Measurements from ENCODE around the gene FRAT2. TPM values are rescaled to one million over a fixed set of nuclear protein-coding genes. Genes with fewer than 3 reads are reported as not detected.

FRAT2 gene
- total RNA-seq, 1 donor from 2014 or later = 14.9 TPM

DNA sequence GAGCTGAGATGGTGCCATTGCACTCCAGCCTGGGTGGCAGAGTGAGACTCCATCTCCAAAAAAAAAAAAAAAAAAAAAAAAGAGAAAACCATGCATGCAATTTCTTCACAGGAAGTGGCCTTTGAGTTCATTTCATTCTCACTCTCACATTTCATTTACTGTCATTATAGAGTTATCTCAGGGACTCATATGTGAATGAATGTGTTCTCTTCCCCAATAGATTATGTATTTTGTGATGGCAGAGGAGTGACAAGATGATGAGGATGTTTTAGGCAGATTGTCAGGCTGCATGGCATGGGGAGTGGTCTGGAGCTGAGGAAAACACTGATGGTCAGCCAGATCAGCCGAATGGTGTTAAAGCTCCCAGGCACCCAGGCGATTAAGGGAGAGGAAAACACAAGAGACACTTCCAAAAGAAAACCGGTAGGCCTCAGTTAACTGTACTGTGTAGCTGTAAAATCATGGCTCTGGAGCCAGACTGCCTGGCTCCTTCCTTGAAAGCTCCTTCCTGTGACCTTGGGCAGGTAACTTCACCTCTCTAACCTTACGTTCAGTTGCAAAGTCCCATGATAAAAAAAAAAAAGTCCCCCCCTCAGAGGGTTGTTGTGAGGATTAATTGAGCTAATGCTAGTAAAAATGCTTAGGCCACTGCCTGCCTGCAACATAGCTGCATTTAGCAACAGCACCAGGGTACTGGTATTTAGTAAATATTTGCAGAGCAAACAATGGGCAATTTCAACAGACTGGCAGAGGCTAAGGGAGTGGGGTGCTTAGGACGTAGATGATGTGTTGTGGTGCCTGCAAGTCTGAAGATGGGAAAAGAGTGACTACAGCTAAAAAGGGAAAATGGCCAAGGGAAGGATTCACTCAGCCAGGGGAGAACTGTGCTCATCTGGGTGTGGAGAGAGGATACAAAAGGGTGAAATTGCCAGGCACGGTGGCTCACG, 6.9 kb downstream of the FRAT2 start:
- H3K27me3 ChIP-seq = peaks cover 1% of the 10 kb centered on the region
- H3K9me3 Mint-ChIP-seq = no peaks in the 10 kb centered on the region
- H4K20me1 ChIP-seq (ENCODE audit: low read depth) = peaks cover 39% of the 10 kb centered on the region
- no peak for TF ChIP-seq EZH2phosphoT487 (IDR thresholded peaks at IDR 0.05)
- TF ChIP-seq, protein P1, sequence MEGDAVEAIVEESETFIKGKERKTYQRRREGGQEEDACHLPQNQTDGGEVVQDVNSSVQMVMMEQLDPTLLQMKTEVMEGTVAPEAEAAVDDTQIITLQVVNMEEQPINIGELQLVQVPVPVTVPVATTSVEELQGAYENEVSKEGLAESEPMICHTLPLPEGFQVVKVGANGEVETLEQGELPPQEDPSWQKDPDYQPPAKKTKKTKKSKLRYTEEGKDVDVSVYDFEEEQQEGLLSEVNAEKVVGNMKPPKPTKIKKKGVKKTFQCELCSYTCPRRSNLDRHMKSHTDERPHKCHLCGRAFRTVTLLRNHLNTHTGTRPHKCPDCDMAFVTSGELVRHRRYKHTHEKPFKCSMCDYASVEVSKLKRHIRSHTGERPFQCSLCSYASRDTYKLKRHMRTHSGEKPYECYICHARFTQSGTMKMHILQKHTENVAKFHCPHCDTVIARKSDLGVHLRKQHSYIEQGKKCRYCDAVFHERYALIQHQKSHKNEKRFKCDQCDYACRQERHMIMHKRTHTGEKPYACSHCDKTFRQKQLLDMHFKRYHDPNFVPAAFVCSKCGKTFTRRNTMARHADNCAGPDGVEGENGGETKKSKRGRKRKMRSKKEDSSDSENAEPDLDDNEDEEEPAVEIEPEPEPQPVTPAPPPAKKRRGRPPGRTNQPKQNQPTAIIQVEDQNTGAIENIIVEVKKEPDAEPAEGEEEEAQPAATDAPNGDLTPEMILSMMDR (IDR thresholded peaks at IDR 0.05) = no peak
- no peak for TF ChIP-seq EZH2 (IDR thresholded peaks at IDR 0.05)
- peaks cover 11% of the 10 kb centered on the region for H3K4me1 Mint-ChIP-seq
- peaks cover 7% of the 10 kb centered on the region for H3K4me1 ChIP-seq
- peaks cover 21% of the 10 kb centered on the region for H3F3A ChIP-seq (ENCODE audit: low read depth)
- H3K4me3 Mint-ChIP-seq = no peak overlapping the region
- no peak overlapping the region for H3K4me3 ChIP-seq
- H2AFZ ChIP-seq (replicated peaks) = no peak overlapping the region
- H3K36me3 ChIP-seq = no peaks in the 10 kb centered on the region
- peaks cover 4% of the 10 kb centered on the region for H3K36me3 Mint-ChIP-seq
- H3K27ac ChIP-seq = no peak overlapping the region
- H3K4me2 ChIP-seq = no peak overlapping the region
- no peak overlapping the region for H3K9ac ChIP-seq
- H3K27ac Mint-ChIP-seq = no peak overlapping the region
- DNase-seq (ENCODE audit: low spot score) = no peak
- peaks cover 13% of the 10 kb centered on the region for H3K27me3 Mint-ChIP-seq (ENCODE audit: insufficient read depth, low read depth)
- peaks cover 40% of the 10 kb centered on the region for H3K79me2 ChIP-seq (ENCODE audit: low read depth)
- H3K9me3 ChIP-seq (ENCODE audit: low read depth) = no peaks in the 10 kb centered on the region

DNA sequence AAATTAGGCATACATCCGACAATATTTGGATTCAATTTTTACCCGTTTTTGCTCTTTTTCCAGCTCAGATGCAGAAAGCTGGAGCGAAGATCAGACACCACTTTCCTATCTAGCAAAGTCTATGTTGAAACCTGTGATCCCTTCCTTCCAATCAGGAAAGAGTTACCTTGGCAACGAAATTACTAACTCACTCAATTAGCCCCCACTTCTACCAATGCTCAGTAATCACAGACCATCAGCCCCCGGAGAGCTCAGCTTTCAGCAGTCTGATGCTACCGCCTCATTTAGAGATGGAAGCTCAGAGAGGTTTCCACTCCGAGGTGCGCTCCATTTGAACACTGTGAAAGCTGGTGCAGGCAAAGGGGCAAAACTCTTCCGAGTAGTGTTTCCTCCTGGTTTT, 8.8 kb downstream of the FRAT2 start:
- H3K79me2 ChIP-seq (ENCODE audit: low read depth) = peaks cover 29% of the 10 kb centered on the region

DNA sequence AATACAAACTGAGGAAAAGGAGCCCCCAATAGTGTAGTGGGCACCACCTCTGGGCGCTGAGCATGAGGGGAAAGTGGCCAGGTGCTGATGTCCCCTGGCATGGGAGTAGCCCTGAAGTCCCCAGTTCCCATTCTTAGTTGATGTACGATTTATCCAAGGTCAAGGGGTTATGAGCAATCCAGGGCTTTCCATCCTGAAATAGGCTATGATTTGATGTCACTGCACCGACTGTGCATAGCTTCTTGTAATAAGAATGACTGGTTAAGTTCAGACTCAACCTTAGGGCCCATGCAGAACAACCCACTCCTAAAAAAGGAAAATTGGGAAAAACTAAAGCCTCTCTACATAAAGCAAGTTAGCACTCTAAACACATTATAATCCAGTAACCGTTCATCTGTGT, 11.0 kb downstream of the FRAT2 start:
- Histone ChIP-seq H3K36me3 (no peaks in the 10 kb centered on the region), H3K9me3 (ENCODE audit: low read depth) (no peaks in the 10 kb centered on the region), H3F3A (ENCODE audit: low read depth) (peaks cover 32% of the 10 kb centered on the region), H3K27me3 (peaks cover 32% of the 10 kb centered on the region), H3K27ac (no peak overlapping the region), H4K20me1 (ENCODE audit: low read depth) (peaks cover 33% of the 10 kb centered on the region), H3K9ac (no peak overlapping the region), H2AFZ (replicated peaks) (no peak overlapping the region), H3K4me1 (peaks cover 19% of the 10 kb centered on the region), H3K4me2 (no peak overlapping the region), H3K4me3 (no peak overlapping the region), H3K79me2 (ENCODE audit: low read depth) (peaks cover 15% of the 10 kb centered on the region)
- TF ChIP-seq EZH2phosphoT487 (IDR thresholded peaks at IDR 0.05) (no peak), EZH2 (IDR thresholded peaks at IDR 0.05) (no peak)
- TF ChIP-seq, protein P1 (IDR thresholded peaks at IDR 0.05) = no peak
- Mint-ChIP-seq H3K4me1 (peaks cover 18% of the 10 kb centered on the region), H3K4me3 (no peak overlapping the region), H3K27me3 (ENCODE audit: insufficient read depth, low read depth) (peaks cover 34% of the 10 kb centered on the region), H3K36me3 (peaks cover 2% of the 10 kb centered on the region), H3K9me3 (no peaks in the 10 kb centered on the region), H3K27ac (no peak overlapping the region)
- DNase-seq (ENCODE audit: low spot score) = no peak

More for the DNA sequence above, 8.8 kb downstream of the FRAT2 start:
- TF ChIP-seq EZH2phosphoT487 (IDR thresholded peaks at IDR 0.05) (no peak), EZH2 (IDR thresholded peaks at IDR 0.05) (no peak)
- TF ChIP-seq, protein P1 (IDR thresholded peaks at IDR 0.05) = no peak
- Histone ChIP-seq H3K4me3 (no peak overlapping the region), H3K9me3 (ENCODE audit: low read depth) (no peaks in the 10 kb centered on the region), H3K27ac (no peak overlapping the region), H3K27me3 (peaks cover 20% of the 10 kb centered on the region), H3K36me3 (no peaks in the 10 kb centered on the region), H3F3A (ENCODE audit: low read depth) (peaks cover 29% of the 10 kb centered on the region), H4K20me1 (ENCODE audit: low read depth) (peaks cover 39% of the 10 kb centered on the region), H3K9ac (no peak overlapping the region), H2AFZ (replicated peaks) (no peak overlapping the region), H3K4me1 (peaks cover 15% of the 10 kb centered on the region), H3K4me2 (no peak overlapping the region)
- no peaks in the 10 kb centered on the region for H3K9me3 Mint-ChIP-seq
- peaks cover 21% of the 10 kb centered on the region for H3K27me3 Mint-ChIP-seq (ENCODE audit: insufficient read depth, low read depth)
- peaks cover 8% of the 10 kb centered on the region for H3K4me1 Mint-ChIP-seq
- no peak overlapping the region for H3K27ac Mint-ChIP-seq
- H3K36me3 Mint-ChIP-seq = peaks cover 2% of the 10 kb centered on the region
- no peak for DNase-seq (ENCODE audit: low spot score)
- H3K4me3 Mint-ChIP-seq = no peak overlapping the region
